ENCODE data around the gene NXNL2. TPM values are rescaled to one million over a fixed set of nuclear protein-coding genes. Genes with fewer than 3 reads are reported as not detected.

Gene NXNL2
- total RNA-seq, 1 donor from 2014 or later = not detected

GRCh38 chr9:88511906-88512305 is 23.1 kb upstream of the NXNL2 start:
- peaks cover 3% of the 10 kb centered on the region for H3K36me3 Mint-ChIP-seq (ENCODE audit: insufficient read depth)
- peaks cover 12% of the 10 kb centered on the region for H3K9me3 Mint-ChIP-seq (ENCODE audit: low read depth)
- no peak overlapping the region for H3K27ac Mint-ChIP-seq
- DNase-seq (ENCODE audit: low spot score, unreplicated experiment) = no peak
- TF ChIP-seq CTCF (IDR thresholded peaks at IDR 0.05; ENCODE audit: unreplicated experiment) = no peak
- no peaks in the 10 kb centered on the region for H3K27me3 Mint-ChIP-seq
- no peak overlapping the region for H3K4me3 Mint-ChIP-seq (ENCODE audit: low read depth)
- H3K4me1 Mint-ChIP-seq (ENCODE audit: low read depth) = peaks cover 2% of the 10 kb centered on the region

- Mint-ChIP-seq H3K36me3 (ENCODE audit: insufficient read depth) (peaks cover 2% of the 10 kb centered on the region), H3K9me3 (ENCODE audit: low read depth) (peaks cover 11% of the 10 kb centered on the region), H3K4me1 (ENCODE audit: low read depth) (peaks cover 2% of the 10 kb centered on the region), H3K27me3 (no peaks in the 10 kb centered on the region), H3K27ac (peak overlapping the region; percentile 67), H3K4me3 (ENCODE audit: low read depth) (no peak overlapping the region)
- no peak for DNase-seq (ENCODE audit: low spot score, unreplicated experiment)
- TF ChIP-seq CTCF (IDR thresholded peaks at IDR 0.05; ENCODE audit: unreplicated experiment) = no peak
Measured at GRCh38 chr9:88514247-88514646, 20.7 kb upstream of the NXNL2 start.

GRCh38 chr9:88521308-88521707 is 13.7 kb upstream of the NXNL2 start:
- Mint-ChIP-seq H3K36me3 (ENCODE audit: insufficient read depth) (no peaks in the 10 kb centered on the region), H3K4me3 (ENCODE audit: low read depth) (no peak overlapping the region), H3K27me3 (peaks cover 6% of the 10 kb centered on the region), H3K27ac (no peak overlapping the region), H3K4me1 (ENCODE audit: low read depth) (no peaks in the 10 kb centered on the region), H3K9me3 (ENCODE audit: low read depth) (peaks cover 3% of the 10 kb centered on the region)
- no peak for TF ChIP-seq CTCF (IDR thresholded peaks at IDR 0.05; ENCODE audit: unreplicated experiment)
- no peak for DNase-seq (ENCODE audit: low spot score, unreplicated experiment)

GRCh38 chr9:88522360-88522759 is 12.6 kb upstream of the NXNL2 start:
- TF ChIP-seq CTCF (IDR thresholded peaks at IDR 0.05; ENCODE audit: unreplicated experiment) = no peak
- Mint-ChIP-seq H3K4me3 (ENCODE audit: low read depth) (no peak overlapping the region), H3K9me3 (ENCODE audit: low read depth) (peaks cover 3% of the 10 kb centered on the region), H3K27ac (no peak overlapping the region), H3K36me3 (ENCODE audit: insufficient read depth) (no peaks in the 10 kb centered on the region), H3K4me1 (ENCODE audit: low read depth) (no peaks in the 10 kb centered on the region), H3K27me3 (peaks cover 9% of the 10 kb centered on the region)
- DNase-seq (ENCODE audit: low spot score, unreplicated experiment) = no peak

GRCh38 chr9:88523056-88523455 is 11.9 kb upstream of the NXNL2 start:
- Mint-ChIP-seq H3K9me3 (ENCODE audit: low read depth) (no peaks in the 10 kb centered on the region), H3K27ac (no peak overlapping the region), H3K36me3 (ENCODE audit: insufficient read depth) (no peaks in the 10 kb centered on the region), H3K4me1 (ENCODE audit: low read depth) (no peaks in the 10 kb centered on the region), H3K27me3 (peaks cover 9% of the 10 kb centered on the region), H3K4me3 (ENCODE audit: low read depth) (no peak overlapping the region)
- no peak for DNase-seq (ENCODE audit: low spot score, unreplicated experiment)
- TF ChIP-seq CTCF (IDR thresholded peaks at IDR 0.05; ENCODE audit: unreplicated experiment) = no peak

All from progenitor cell of endocrine pancreas (in vitro differentiated cells).